Liver (tissue), 3 donors: ENCODE results near the gene DISC1.

ENCODE experiments used
- ATF3 ChIP-seq: IDR thresholded peaks from 2 replicates; pipeline ENCODE4 v1.6.1; 2016; ENCODE audit warnings: antibody characterized with exemption
- CTCF ChIP-seq: fragments of 150-350 bp; IDR thresholded peaks from 2 replicates; pipeline ENCODE4 v1.5.1; 2017; ENCODE audit warnings: improper control_type of control experiment, low read depth, low read length; ENCODE audit not compliant: missing input control
- EGR1 ChIP-seq, 2 donors: IDR thresholded peaks; 2 replicates each; pipeline ENCODE4 v1.6.1; 2016 to 2018; ENCODE audit warnings: antibody characterized with exemption in 2 of 2, low read depth in 2 of 2
- GABPA ChIP-seq, 2 donors: IDR thresholded peaks in 1 of 2; conservative IDR thresholded peaks in 1 of 2; 2 replicates each; pipeline ENCODE4 v1.6.1; 2016; ENCODE audit warnings: antibody characterized with exemption in 2 of 2, mild to moderate bottlenecking in 1 of 2, moderate library complexity in 1 of 2
- JUND ChIP-seq, 2 donors: IDR thresholded peaks; 2 replicates each; pipeline ENCODE4 v1.6.1; 2016; ENCODE audit warnings: antibody characterized with exemption in 2 of 2
- MAX ChIP-seq: IDR thresholded peaks from 2 replicates; pipeline ENCODE4 v1.6.1; 2016; ENCODE audit warnings: antibody characterized with exemption
- NR2F2 ChIP-seq: IDR thresholded peaks from 2 replicates; pipeline ENCODE4 v1.6.1; 2016; ENCODE audit warnings: antibody characterized with exemption
- RAD21 ChIP-seq, 2 donors: IDR thresholded peaks; 2 replicates each; pipeline ENCODE4 v1.6.1; 2016; ENCODE audit warnings: antibody characterized with exemption in 2 of 2, mild to moderate bottlenecking in 2 of 2
- REST ChIP-seq: IDR thresholded peaks from 2 replicates; pipeline ENCODE4 v1.6.1; 2016; ENCODE audit warnings: antibody characterized with exemption, mild to moderate bottlenecking
- SP1 ChIP-seq: IDR thresholded peaks from 2 replicates; pipeline ENCODE4 v1.6.1; 2018; ENCODE audit warnings: antibody characterized with exemption, mild to moderate bottlenecking
- TAF1 ChIP-seq: conservative IDR thresholded peaks from 2 replicates; pipeline ENCODE4 v1.6.1; 2016; ENCODE audit warnings: antibody characterized with exemption, mild to moderate bottlenecking
- YY1 ChIP-seq: IDR thresholded peaks from 2 replicates; pipeline ENCODE4 v1.6.1; 2016; ENCODE audit warnings: antibody characterized with exemption, mild to moderate bottlenecking
- ZBTB33 ChIP-seq: IDR thresholded peaks from 2 replicates; pipeline ENCODE4 v1.6.1; 2016; ENCODE audit warnings: antibody characterized with exemption
- donor health status: healthy.
- donor health status: healthy.

- TF ChIP-seq CTCF (no peak), MAX (no peak), EGR1 (IDR thresholded peaks at IDR 0.05; ENCODE audit: low read depth in 2 of 2) (no peak), JUND (IDR thresholded peaks at IDR 0.05) (no peak), GABPA (IDR thresholded peaks at IDR 0.05 in 1 of 2, conservative IDR thresholded peaks at IDR 0.05 in 1 of 2) (no peak), REST (no peak), NR2F2 (no peak), YY1 (no peak), TAF1 (no peak), ZBTB33 (no peak), RAD21 (IDR thresholded peaks at IDR 0.05) (no peak), ATF3 (no peak), SP1 (no peak)
Observed at GRCh38 chr1:231938711-231939110, 312.1 kb downstream of the DISC1 start.
